Mesenchymal stem cell (in vitro differentiated cells and primary cell): ENCODE data around the gene TBCK.
A peak's percentile ranks its signal among the peaks of the same experiment; 100 is the strongest.

ENCODE experiments used
- DNase-seq: peaks from one replicate; pipeline ENCODE4 v3.0.0-alpha.2; 2013
- H2AFZ ChIP-seq: one replicate; pipeline ENCODE4 v1.6.1; 2013; ENCODE audit warnings: low read depth, mild to moderate bottlenecking, control low read depth, inconsistent platforms, low read length, moderate library complexity
- H2AK5ac ChIP-seq: 2 replicates; pipeline ENCODE4 v1.6.1; 2013; ENCODE audit warnings: low read length, moderate library complexity, mild to moderate bottlenecking, inconsistent platforms; ENCODE audit not compliant: severe bottlenecking
- H2BK120ac ChIP-seq: one replicate; pipeline ENCODE4 v1.6.1; 2013; ENCODE audit warnings: low read depth, mild to moderate bottlenecking, inconsistent platforms, low read length, moderate library complexity
- H2BK12ac ChIP-seq, 2 experiments: one replicate each; pipeline ENCODE4 v1.6.1; 2013; ENCODE audit warnings: inconsistent platforms in 2 of 2, low read length in 2 of 2, mild to moderate bottlenecking in 2 of 2, moderate library complexity in 2 of 2, control low read depth in 1 of 2
- H2BK15ac ChIP-seq: one replicate; pipeline ENCODE4 v1.6.1; 2013; ENCODE audit warnings: mild to moderate bottlenecking, low read depth, inconsistent platforms; ENCODE audit not compliant: poor library complexity, severe bottlenecking
- H2BK5ac ChIP-seq: 2 replicates; pipeline ENCODE4 v1.6.1; 2013; ENCODE audit warnings: low read depth, mild to moderate bottlenecking, low read length, control low read depth, inconsistent platforms; ENCODE audit not compliant: poor library complexity, severe bottlenecking
- H3K14ac ChIP-seq, 2 experiments: one replicate each; pipeline ENCODE4 v1.6.1; 2013; ENCODE audit warnings: inconsistent platforms in 2 of 2, low read length in 2 of 2, control low read depth in 1 of 2, mild to moderate bottlenecking in 1 of 2, moderate library complexity in 1 of 2
- H3K18ac ChIP-seq, 2 experiments: one replicate each; pipeline ENCODE4 v1.6.1; 2013; ENCODE audit warnings: inconsistent platforms in 2 of 2, low read length in 2 of 2, control low read depth in 1 of 2, low read depth in 1 of 2, mild to moderate bottlenecking in 1 of 2
- H3K23ac ChIP-seq, 2 experiments: one replicate each; pipeline ENCODE4 v1.6.1; 2013; ENCODE audit warnings: inconsistent platforms in 2 of 2, low read length in 2 of 2, mild to moderate bottlenecking in 2 of 2, moderate library complexity in 2 of 2, control low read depth in 1 of 2
- H3K27ac ChIP-seq: 2 replicates; pipeline ENCODE4 v1.5.1; 2013; ENCODE audit warnings: mild to moderate bottlenecking, moderate library complexity, low read length, control low read depth, inconsistent platforms; ENCODE audit not compliant: poor library complexity, severe bottlenecking
- H3K27me3 ChIP-seq, 2 experiments: 2 replicates each; pipeline versions ENCODE4 v1.6.1 to v1.7.0; 2013; ENCODE audit warnings: low read length in 2 of 2, mild to moderate bottlenecking in 2 of 2, moderate library complexity in 2 of 2, control low read depth in 1 of 2, inconsistent platforms in 1 of 2; ENCODE audit not compliant: control insufficient read depth in 1 of 2, insufficient read depth in 1 of 2
- H3K36me3 ChIP-seq, 2 experiments: 2 replicates each; pipeline versions ENCODE4 v1.6.1 to v1.7.0; 2013; ENCODE audit warnings: low read length in 2 of 2, control low read depth in 1 of 2, inconsistent platforms in 1 of 2, low read depth in 1 of 2, mild to moderate bottlenecking in 1 of 2; ENCODE audit not compliant: insufficient read depth in 2 of 2, control insufficient read depth in 1 of 2
- H3K4ac ChIP-seq, 2 experiments: one replicate each; pipeline ENCODE4 v1.6.1; 2013; ENCODE audit warnings: inconsistent platforms in 2 of 2, low read length in 2 of 2, mild to moderate bottlenecking in 2 of 2, moderate library complexity in 2 of 2, control low read depth in 1 of 2, low read depth in 1 of 2
- H3K4me1 ChIP-seq: 2 replicates; pipeline ENCODE4 v1.6.1; 2013; ENCODE audit warnings: low read depth, low read length, control low read depth; ENCODE audit not compliant: control insufficient read depth, insufficient read depth
- H3K4me2 ChIP-seq: 2 replicates; pipeline ENCODE4 v1.6.1; 2013; ENCODE audit warnings: low read length, mild to moderate bottlenecking, inconsistent platforms; ENCODE audit not compliant: poor library complexity, severe bottlenecking
- H3K4me3 ChIP-seq, 2 experiments: 2 replicates each; pipeline versions ENCODE4 v1.5.1 to v1.7.0; 2013; ENCODE audit warnings: low read length in 2 of 2, mild to moderate bottlenecking in 2 of 2, control low read depth in 1 of 2, low read depth in 1 of 2; ENCODE audit not compliant: insufficient read depth in 1 of 2
- H3K79me1 ChIP-seq: replicated peaks from 2 replicates; pipeline ENCODE4 v1.6.1; 2013; ENCODE audit warnings: mild to moderate bottlenecking, control low read depth, low read length, inconsistent platforms; ENCODE audit not compliant: poor library complexity, severe bottlenecking
- H3K9ac ChIP-seq: 2 replicates; pipeline ENCODE4 v1.7.0; 2013; ENCODE audit warnings: mild to moderate bottlenecking, low read length, moderate library complexity
- H3K9me3 ChIP-seq: 2 replicates; pipeline ENCODE4 v1.7.0; 2013; ENCODE audit warnings: mild to moderate bottlenecking, low read length; ENCODE audit not compliant: control insufficient read depth
- H4K8ac ChIP-seq: one replicate; pipeline ENCODE4 v1.6.1; 2013; ENCODE audit warnings: inconsistent platforms, mild to moderate bottlenecking, low read length, moderate library complexity
- H4K91ac ChIP-seq: one replicate; pipeline ENCODE4 v1.6.1; 2013; ENCODE audit warnings: mild to moderate bottlenecking, low read length, inconsistent platforms
- WGBS: methylation state at CpG from one replicate; pipeline ENCODE4 v1.1.7; 2013; ENCODE audit warnings: mixed read lengths; 5-methylcytosine and 5-hydroxymethylcytosine counted together

TBCK gene

GRCh38 chr4:106021737-106022410 is 294.1 kb downstream of the TBCK start:
- H3K4me1 ChIP-seq, result no peaks in the 10 kb centered on the region
- H3K18ac ChIP-seq, result no peak overlapping the region
- no peaks in the 10 kb centered on the region for H3K27me3 ChIP-seq
- no peak overlapping the region for H2BK15ac ChIP-seq
- WGBS, result 74% methylated on average over 4 of the region's 5 CpGs
- no peak overlapping the region for H3K4me3 ChIP-seq
- no peak overlapping the region for H3K27ac ChIP-seq
- no peak overlapping the region for H2AFZ ChIP-seq
- no peak overlapping the region for H3K4ac ChIP-seq
- no peak overlapping the region for H4K8ac ChIP-seq
- no peak overlapping the region for H3K4me2 ChIP-seq
- H3K14ac ChIP-seq, result no peak overlapping the region
- no peak overlapping the region for H2BK120ac ChIP-seq
- H3K23ac ChIP-seq, result no peak overlapping the region
- H2BK12ac ChIP-seq, result peak overlapping the region in 1 of 2 experiments; percentile 23
- no peaks in the 10 kb centered on the region for H3K79me1 ChIP-seq
- H3K9ac ChIP-seq, result no peak overlapping the region
- no peak overlapping the region for H4K91ac ChIP-seq
- H3K36me3 ChIP-seq, result no peaks in the 10 kb centered on the region
- DNase-seq, result peak; percentile 81
- no peak overlapping the region for H2AK5ac ChIP-seq
- no peak overlapping the region for H2BK5ac ChIP-seq
- H3K9me3 ChIP-seq, result no peaks in the 10 kb centered on the region

- Histone ChIP-seq H2BK15ac (no peak overlapping the region), H3K23ac (no peak overlapping the region), H2AFZ (no peak overlapping the region), H3K36me3 (no peaks in the 10 kb centered on the region), H4K91ac (no peak overlapping the region), H2BK5ac (no peak overlapping the region), H3K79me1 (no peaks in the 10 kb centered on the region), H3K14ac (no peak overlapping the region), H3K27me3 (no peaks in the 10 kb centered on the region), H2AK5ac (no peak overlapping the region), H3K4ac (peak overlapping the region in 1 of 2 experiments; percentile 62), H3K4me3 (no peak overlapping the region), H3K27ac (no peak overlapping the region), H3K4me1 (no peaks in the 10 kb centered on the region), H2BK120ac (no peak overlapping the region), H3K18ac (peak overlapping the region in 1 of 2 experiments; percentile 27), H3K9ac (no peak overlapping the region), H3K4me2 (no peak overlapping the region), H3K9me3 (peaks cover 7% of the 10 kb centered on the region), H2BK12ac (no peak overlapping the region), H4K8ac (no peak overlapping the region)
- DNase-seq, result peak; percentile 90
Observed at GRCh38 chr4:106019771-106020170, 296.2 kb downstream of the TBCK start.

GRCh38 chr4:106017975-106018374 is 298.0 kb downstream of the TBCK start:
- no peak overlapping the region for H3K27ac ChIP-seq
- H3K23ac ChIP-seq, result no peak overlapping the region
- H2BK5ac ChIP-seq, result no peak overlapping the region
- H3K9me3 ChIP-seq, result peaks cover 23% of the 10 kb centered on the region
- DNase-seq, result no peak
- H3K18ac ChIP-seq, result peak overlapping the region in 1 of 2 experiments; percentile 69
- H3K14ac ChIP-seq, result no peak overlapping the region
- H3K79me1 ChIP-seq, result no peaks in the 10 kb centered on the region
- H2BK15ac ChIP-seq, result no peak overlapping the region
- no peak overlapping the region for H2BK120ac ChIP-seq
- H2BK12ac ChIP-seq, result no peak overlapping the region
- WGBS, result 84% methylated on average over 4 of the region's 5 CpGs
- no peaks in the 10 kb centered on the region for H3K27me3 ChIP-seq
- H3K9ac ChIP-seq, result no peak overlapping the region
- H3K4ac ChIP-seq, result peak overlapping the region in 1 of 2 experiments; percentile 24
- H2AK5ac ChIP-seq, result no peak overlapping the region
- H3K4me2 ChIP-seq, result no peak overlapping the region
- H2AFZ ChIP-seq, result no peak overlapping the region
- H3K4me3 ChIP-seq, result no peak overlapping the region
- H4K8ac ChIP-seq, result no peak overlapping the region
- no peaks in the 10 kb centered on the region for H3K4me1 ChIP-seq
- no peaks in the 10 kb centered on the region for H3K36me3 ChIP-seq
- H4K91ac ChIP-seq, result peak overlapping the region; percentile 43

GRCh38 chr4:106011387-106011786 is 304.6 kb downstream of the TBCK start:
- H4K8ac ChIP-seq, result no peak overlapping the region
- H3K23ac ChIP-seq, result no peak overlapping the region
- H3K27ac ChIP-seq, result no peak overlapping the region
- H3K4me2 ChIP-seq, result no peak overlapping the region
- H2BK5ac ChIP-seq, result no peak overlapping the region
- no peak overlapping the region for H3K4me3 ChIP-seq
- WGBS, result 100% methylated on average over 1 of the region's 1 CpG
- H3K18ac ChIP-seq, result no peak overlapping the region
- H3K9ac ChIP-seq, result no peak overlapping the region
- H3K36me3 ChIP-seq, result no peaks in the 10 kb centered on the region
- peaks cover 34% of the 10 kb centered on the region for H3K9me3 ChIP-seq
- H2BK120ac ChIP-seq, result no peak overlapping the region
- H3K79me1 ChIP-seq, result no peaks in the 10 kb centered on the region
- no peak overlapping the region for H4K91ac ChIP-seq
- no peak overlapping the region for H2BK15ac ChIP-seq
- H3K14ac ChIP-seq, result no peak overlapping the region
- no peak overlapping the region for H3K4ac ChIP-seq
- H2AK5ac ChIP-seq, result no peak overlapping the region
- H2BK12ac ChIP-seq, result no peak overlapping the region
- no peak overlapping the region for H2AFZ ChIP-seq
- no peaks in the 10 kb centered on the region for H3K4me1 ChIP-seq
- no peak for DNase-seq
- no peaks in the 10 kb centered on the region for H3K27me3 ChIP-seq
